AG20443 (cell line): ENCODE measurements around the gene SMIM28.
"Not testable (repeated sequence)": the region's sequence is repeated elsewhere in the genome, so short reads cannot be mapped to it uniquely, and the experiment has no call there.

Experiments used
- DNase-seq: peaks from one replicate; pipeline ENCODE4 v3.0.0; 2012; ENCODE audit warnings: low spot score, mixed read lengths

The SMIM28 gene

DNA sequence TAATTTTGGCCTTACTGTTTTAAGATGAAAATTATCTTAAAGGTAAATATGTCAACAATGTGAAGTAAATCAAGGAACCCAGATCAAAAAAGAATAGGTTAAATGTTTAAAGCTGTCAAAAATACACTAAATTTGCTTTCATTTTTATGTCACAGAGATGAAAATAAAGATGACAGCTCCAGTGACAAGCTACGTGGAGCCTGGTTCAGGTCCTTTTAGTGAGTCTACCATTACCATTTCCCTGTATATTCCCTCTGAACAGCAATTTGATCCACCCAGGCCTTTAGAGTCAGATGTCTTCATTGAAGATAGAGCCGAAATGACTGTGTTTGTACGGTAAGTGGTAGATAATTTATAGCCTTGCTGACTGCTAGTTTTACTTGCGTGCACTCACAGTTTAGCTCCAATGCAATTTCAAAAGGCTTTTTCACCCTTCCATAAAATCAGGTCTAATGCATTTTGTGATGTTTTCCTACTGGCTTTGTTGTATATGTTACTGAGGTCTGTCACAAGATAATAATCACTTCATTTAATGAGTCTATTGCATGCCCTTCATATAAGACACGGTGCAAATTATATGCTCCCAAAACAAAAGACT is 28.2 kb downstream of the SMIM28 start:
- DNase-seq: no peak

DNA sequence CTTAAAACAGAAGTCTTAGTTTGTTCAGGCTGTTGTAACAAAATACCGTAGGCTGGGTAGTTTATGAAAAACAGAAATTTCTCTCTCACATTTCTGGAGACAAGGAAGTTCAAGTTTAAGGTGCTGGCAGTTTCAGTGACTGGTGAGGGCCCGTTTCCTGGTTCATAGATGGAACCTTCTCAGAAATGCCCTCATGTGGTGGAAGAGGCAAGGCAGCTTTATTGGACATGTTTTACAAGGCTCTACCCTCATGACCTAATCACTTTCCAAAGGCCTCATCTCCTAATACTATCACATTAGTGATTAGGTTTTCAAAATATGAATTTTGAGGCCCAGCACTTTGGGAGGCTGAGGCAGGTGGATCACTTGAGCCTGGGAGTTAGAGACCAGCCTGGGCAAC is 28.7 kb downstream of the SMIM28 start:
- no peak for DNase-seq

DNA sequence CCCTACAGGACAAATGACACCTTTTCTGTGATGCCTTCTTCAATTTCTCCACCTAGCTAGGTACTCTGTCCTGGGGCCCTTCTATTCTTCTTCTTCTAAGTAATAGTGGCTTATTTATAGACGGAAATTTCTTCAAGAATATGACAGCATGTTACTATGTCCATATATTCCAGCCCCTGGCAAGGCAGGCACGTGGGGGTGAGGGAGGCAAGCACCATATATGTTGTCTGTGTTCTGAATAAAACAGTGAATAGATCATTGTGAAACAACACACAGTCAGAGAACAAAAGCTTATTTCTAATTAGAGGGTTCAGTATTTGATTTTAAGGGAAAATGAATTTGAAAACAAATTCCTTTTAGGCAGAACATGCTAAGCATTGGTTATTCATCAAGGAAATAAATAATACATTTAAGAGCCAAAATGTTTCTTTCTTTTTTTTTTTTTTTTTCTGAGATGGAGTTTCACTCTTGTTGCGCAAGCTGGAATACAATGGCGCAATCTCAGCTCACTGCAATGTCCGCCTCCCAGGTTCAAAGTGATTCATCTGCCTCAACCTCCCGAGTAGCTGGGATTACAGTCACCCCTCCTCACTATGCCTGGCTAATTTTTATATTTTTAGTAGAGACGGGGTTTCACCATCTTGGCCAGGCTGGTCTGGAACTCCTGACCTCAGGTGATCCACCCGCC is 32.5 kb downstream of the SMIM28 start:
- DNase-seq: no peak

DNA sequence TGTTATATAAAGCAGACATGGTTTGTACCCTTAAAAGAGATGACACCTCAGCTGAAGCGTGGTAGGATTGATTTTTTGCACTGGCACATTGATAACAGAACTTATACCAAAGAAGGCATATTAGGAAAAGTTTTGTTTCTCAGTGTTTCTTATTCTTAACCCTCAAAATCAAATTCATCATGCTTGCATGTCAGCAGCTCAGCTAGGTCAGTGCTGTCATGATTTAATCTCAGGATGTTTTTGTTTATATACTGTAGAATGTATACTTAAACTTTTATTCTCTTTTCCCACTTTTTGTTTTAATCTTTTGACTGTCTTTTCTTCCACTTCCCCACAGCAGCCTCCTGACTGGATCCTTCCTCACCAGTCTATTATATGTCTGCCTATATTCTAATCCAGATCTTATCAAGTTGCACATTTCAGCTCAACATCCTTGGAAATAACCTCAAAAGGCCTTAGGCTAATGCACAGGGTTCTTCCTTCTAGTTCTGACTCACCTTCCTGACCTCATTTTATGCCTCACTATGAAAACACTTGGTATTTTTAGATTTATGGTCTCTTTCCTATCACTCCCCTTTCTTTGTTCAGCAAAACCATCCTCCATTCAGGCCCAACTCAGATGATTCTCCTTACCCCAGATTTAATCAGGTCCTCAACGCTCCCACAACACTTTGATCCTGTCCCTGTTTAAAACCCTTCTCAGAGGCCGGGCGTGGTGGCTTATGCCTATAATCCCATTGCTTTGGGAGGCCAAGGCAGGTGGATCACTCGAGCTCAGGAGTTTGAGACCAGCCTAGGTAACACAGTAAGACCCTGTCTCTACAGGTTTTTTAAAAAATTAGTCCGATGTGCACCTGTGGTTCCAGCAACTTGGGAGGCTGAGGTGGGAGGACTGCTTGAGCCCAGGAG is 33.5 kb downstream of the SMIM28 start:
- DNase-seq: peak; percentile 29

DNA sequence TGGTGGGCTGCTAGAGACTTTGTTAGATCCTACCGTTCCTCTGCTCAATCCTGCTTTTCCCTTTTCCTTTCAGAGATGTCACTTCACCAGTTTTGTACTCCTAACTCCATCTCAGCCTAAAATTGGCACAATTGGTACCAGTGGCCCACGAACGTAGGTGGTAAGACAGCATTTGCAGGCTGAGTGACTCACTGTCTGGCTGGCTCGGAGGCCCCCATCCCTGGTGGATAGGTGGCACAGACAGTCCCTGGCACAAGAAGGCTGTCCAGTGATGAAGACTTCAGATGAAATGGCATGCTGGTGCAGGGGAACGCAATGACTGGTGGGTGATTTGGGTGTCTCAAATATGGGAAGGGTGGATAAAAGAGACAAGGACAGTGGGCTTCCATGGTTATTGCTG is 37.4 kb downstream of the SMIM28 start:
- no peak for DNase-seq

DNA sequence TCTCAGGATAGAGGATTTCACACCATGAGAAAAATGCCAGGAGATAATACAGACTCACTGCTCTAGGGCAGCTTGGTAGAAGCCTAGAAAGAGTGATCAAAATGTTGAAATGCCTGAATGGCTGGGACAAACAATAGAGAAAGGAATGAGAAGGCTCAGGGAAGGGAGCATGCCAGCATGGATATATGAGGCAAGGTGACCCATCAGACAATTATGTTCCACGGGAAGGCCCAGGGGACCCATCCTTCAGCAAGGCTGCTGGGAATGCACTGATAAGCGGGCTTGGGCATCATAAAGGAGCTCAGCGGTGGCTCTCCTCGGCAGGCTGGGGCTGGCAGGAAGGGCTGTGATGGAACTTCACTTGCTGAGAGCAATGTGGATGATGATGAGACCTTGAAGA is 38.5 kb downstream of the SMIM28 start:
- no peak for DNase-seq

DNA sequence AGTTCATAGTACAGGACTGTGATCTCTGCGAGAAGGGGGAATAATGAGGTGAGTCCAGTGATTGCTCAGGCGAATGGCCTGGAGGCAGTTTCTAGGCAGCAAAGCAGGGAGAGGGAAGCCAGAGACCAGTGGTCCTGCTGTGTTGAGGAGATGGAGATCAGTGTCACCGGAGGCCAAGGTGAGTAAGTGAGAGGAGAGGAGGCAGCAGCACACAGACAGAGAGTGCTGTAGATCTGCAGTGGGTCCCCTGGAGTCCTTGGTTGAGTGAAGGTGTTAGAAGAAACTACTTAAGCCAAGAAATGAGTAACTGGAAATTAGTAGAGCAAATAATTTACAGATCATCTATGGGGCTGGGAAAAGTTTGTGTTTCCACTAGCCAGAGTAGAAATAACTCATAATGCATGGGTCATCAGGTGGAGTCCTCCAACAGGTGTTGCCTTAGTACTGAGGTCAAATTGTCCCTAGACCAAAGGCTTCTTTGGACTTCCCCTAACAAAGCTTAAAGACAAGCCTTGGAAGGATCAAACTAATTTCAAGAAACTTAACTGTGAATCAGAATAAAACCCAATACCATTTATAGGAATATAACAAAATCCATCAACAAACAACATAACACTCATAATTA is 39.9 kb downstream of the SMIM28 start:
- no peak for DNase-seq

DNA sequence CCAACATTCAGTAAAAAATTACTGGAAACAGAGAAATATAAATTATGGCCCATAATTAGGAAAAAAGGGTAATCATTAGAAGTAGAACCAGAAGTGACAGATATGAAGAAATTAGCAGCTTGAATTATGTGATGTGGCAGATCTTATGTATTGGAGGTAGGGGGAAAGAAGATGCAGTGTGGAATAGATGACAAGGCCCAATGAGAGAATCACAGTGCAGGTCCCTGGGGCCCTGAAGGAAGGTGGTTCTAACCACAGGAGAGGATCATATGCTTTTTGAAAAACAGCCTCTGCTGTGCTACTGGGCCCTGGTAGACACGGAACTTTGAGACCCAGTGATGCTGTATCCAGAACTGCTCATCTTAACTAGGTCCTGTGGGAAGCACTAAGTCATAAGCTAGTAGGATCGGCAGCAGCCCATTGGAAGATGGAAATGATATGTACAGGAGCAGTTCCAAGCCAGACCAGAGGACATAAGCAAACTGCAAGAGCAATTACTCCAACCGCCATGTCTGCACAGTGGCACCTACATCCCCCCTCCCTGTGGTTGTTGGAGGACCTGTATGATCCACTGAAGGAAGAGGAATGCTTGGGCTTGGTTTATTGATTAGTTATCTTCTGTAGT is 40.5 kb downstream of the SMIM28 start:
- DNase-seq: no peak

DNA sequence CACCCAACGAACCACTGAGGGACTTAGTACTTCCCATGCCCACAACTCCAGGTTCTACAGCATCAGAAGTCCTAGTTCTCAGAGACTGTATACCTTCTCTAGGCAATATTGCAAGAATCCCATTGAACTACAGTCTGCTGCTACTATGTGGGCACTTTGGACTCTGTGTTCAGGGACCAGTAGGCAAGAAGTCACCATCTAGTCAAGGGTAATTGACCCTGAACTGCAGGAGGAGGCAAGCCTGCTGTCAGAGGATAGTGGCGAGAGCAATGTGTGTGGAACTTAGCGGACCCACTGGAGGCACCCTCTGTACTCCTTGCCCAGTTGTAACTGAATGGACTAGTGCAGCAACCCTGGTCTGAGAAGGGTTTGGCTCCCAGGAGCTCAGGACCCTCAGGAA is 42.1 kb downstream of the SMIM28 start:
- DNase-seq: no peak

DNA sequence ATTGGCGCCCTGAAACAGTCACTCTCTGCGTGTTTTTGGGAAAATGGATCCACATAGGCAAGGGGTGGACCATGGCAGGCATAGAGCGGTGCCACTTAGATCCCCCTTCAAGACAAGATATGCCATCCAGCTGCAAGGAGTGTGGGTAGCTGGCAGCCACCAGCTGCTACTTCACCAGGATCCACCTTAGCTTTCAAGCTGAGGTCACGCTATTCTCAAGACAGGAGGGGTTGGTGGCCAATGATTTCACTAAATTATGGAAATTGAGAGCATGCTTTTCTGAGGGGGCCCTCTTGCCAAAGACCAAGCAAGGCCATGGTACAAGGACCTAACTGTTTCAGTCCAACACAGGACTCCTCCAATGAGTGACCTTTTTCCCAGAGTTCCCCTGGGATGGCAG is 42.7 kb downstream of the SMIM28 start:
- no peak for DNase-seq

DNA sequence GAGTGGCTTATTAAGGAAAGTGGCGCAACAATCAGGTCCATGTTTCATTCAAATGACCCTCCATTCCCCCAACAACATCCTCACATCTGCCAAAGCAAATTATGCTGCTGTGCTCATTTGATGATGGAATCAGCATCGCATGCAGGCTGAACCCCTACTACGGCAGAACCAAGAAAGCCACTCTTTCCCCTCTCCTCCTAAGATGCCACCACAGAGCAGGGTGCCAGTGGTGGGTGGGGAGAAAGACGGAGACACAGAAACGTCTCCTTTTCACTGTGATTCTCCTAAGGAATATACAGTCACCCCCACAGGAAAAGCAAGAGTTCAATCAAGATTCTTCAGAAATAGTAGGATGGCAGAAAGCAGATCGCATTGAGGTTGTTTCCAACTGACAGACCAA is 43.4 kb downstream of the SMIM28 start:
- DNase-seq: no peak

DNA sequence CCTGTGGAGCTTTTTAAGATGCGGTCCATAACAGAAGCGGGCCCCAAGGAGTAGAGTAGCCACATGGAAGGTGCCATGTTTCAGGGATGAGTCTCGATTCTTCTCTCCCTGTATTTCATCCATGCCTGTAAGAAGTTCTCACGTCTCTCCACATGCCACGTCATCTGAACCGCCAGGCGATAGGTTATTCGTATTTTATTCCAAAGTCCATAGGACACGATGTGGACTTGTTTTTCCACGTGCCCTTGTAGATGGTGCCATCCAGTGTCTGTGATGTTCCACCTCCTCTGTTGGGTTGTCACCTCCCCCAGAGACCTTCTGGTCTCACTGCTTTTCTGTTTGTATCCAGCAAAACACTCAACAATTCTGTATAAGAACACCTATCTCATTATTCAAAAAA is 43.9 kb downstream of the SMIM28 start:
- DNase-seq: no peak

DNA sequence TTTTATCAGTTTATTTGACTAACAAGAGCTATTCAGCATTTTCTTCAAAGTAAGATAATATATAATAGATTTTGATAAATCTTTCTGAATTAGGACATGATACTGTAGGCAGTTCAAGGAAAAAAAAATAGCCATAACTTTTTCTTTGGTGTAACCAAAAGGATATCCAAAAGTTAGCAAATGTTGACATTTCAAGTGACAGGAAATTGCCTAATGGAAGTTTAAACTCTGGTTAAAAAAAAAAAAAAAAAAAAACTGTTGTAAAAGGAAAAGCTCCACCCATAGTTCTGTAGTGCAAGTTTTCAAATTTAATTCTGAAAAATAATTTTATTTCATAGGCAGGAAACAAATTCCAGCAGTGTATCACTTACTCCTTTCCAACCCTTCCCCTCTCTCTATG is 45.2 kb downstream of the SMIM28 start:
- DNase-seq: no peak

DNA sequence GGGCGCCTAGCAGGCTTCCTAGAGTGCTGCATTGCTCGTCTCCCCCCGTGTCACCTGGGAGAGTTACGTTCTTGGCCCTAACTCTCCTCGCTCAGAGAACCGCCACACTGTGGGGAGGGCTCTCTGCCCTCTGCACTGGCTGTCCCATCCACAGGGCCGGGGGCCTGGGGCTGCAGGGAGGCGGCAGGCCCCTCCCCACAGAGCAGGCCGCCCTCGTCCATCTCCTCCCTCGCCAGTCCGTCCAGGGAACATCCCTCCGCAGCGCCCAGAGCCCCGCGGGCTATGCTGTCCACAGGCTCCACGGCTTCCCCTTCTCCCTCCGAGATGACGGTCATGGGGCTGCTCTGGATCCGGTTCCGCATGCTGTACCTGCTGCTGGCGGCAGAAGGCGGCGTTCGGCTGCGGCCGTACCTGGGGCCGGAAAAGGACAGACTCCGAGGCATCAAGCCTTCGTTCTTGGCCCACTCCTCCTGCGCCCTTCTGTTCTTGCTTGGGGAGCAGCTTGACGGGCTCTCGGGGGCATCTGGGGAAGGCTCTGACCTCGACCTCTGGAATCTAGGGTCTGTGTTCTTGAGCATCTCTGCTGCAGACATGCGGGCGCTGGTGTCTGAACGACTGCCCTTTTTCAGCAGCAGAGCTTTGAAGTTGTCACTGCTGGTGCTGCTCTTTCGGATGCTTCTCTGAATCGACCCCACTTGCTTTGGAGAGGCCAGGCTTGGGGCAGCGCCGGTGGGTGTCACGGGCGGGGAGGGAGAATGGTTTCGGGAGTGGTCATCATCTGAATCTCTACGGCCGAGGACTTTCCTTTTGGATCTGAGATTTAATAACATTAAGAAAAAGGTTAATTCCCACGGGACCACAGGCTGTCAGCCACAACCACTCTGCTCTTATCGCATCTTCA is 46.5 kb downstream of the SMIM28 start:
- DNase-seq: no peak

DNA sequence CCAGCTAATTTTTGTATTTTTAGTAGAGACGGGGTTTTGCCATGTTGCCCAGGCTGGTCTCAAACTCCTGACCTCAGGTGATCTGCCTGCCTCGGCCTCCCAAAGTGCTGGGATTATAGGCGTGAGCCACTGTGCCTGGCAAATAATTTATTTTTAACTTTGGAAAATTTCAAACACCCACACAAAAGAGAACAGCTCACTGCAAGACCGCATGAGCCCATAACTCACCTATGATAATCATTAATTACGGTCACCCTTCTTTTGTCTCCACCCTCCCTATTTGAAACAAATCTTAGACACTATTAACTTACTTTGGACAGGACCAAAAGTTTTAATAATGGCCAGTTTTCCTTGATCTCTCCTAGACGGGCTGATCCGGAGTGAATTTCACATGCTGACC is 47.6 kb downstream of the SMIM28 start:
- DNase-seq: not testable (repeated sequence)

DNA sequence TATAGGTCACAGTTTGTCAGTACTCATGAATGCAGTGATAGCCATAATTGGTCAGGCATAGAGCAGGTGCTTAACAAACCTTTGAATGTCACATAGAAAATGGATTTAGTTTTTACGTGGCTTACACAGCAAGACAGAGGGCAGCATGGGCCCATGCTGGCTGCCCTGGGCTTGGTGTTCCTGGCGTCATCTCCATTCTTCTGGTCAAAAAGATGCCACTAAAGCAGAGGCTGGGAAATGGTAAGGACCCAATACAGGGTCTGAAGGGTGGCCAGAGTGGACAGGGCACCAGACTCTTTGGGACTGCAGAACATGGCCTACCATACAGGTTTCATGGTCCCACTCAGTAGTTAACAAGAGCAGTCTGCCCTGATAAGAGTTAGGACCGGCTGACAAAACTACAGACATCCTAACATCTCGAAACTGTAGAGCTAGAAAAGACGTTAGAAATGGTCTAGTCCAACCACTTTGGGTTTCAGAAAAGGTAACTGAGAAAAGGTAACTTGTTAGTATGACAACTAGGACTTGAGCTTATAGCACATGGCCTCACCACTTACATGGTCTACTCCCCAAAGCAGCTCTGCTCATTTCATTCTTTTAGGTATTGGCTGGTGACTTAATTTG is 48.9 kb downstream of the SMIM28 start:
- DNase-seq: no peak

DNA sequence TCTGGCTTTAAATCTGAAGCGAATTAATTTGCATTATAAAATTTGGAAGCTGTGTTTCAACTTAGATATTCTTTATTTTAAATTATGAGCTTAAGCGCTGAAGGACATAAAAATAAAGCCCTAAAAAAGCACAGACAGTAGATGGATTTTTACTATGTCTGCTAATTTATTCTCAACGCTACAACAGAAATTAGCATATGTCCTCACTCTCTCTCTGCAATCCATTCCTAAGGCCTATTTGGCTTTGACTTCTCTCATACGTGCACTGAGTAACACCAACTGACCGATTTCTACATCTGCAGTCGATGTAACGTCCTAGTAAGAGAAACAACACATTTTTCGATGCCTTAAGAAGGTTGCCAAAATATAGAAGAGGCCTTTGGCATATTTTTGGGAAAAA is 50.0 kb downstream of the SMIM28 start:
- no peak for DNase-seq

DNA sequence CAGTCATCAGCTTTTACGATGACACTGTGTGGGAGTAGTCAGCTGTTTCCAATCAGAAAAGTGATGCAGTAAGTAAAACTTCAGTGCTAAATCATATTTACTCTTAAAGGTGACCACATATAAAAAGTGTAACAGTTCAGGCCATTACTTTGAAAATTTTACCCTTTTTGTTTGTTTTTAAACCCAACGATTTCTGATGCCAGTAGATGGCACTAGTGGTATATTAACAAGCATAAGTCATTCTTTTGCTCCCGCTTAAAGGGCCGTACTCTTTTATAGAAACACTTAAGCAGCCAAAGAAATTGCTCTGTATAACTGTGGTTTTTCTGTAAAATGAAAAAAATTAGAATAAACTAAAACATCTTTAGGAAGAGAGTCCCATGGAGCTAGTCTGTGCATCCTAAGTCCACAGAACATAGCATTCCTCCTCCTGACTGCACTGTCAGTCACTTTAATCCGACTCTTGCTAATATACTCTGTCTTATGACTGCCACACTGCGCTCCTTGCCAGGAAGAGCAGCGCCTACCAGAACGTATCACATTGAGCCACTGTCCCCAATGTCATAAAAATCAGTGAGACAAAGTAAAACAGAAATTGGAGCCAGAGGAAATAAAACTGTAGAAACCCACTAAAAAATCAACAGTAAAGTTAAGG is 51.4 kb downstream of the SMIM28 start:
- DNase-seq: peak; percentile 60

DNA sequence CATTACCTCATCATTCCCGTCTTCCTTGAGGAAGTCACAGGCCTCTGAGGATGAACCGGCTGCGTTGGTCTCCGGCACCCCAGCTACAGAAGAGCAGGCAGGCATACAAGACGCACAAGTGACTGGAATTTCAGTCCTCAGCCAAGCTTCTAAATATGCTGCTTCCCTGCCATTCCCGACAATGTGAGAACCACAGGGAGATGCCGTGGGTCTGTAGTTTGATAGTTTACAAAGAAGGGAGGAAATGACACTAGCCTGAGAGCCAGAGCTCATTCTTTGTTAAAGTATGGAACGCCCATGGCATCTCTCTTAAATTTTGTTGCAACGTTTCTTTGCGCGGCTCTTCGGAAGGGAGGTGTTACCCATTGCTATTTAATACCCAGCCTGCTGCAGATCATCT is 52.1 kb downstream of the SMIM28 start:
- DNase-seq: no peak
